H9 (cell line): ENCODE data around the gene MAST2. TPM values are rescaled to one million over a fixed set of nuclear protein-coding genes. Genes with fewer than 3 reads are reported as not detected.

Experiments used
- DNase-seq: peaks from one replicate; pipeline ENCODE4 v3.0.0-alpha.2; 2017
- H2AFZ ChIP-seq: one replicate; pipeline ENCODE4 v1.6.1; 2013; ENCODE audit warnings: mild to moderate bottlenecking, low read length, control low read depth, moderate library complexity
- H2AK5ac ChIP-seq: 2 replicates; pipeline ENCODE4 v1.6.1; 2013; ENCODE audit warnings: low read length, control low read depth, mixed read lengths; ENCODE audit not compliant: insufficient read length
- H2BK120ac ChIP-seq: one replicate; pipeline ENCODE4 v1.6.1; 2013; ENCODE audit warnings: low read depth, mild to moderate bottlenecking, low read length, control low read depth, inconsistent platforms; ENCODE audit not compliant: poor library complexity, severe bottlenecking
- H2BK12ac ChIP-seq: 2 replicates; pipeline ENCODE4 v1.6.1; 2013; ENCODE audit warnings: low read length, control low read depth, mixed read lengths, low read depth; ENCODE audit not compliant: insufficient read length
- H2BK15ac ChIP-seq: 2 replicates; pipeline ENCODE4 v1.6.1; 2013; ENCODE audit warnings: low read depth, low read length, control low read depth
- H2BK20ac ChIP-seq: one replicate; pipeline ENCODE4 v1.6.1; 2013; ENCODE audit warnings: low read depth, mild to moderate bottlenecking, low read length, control low read depth, inconsistent platforms; ENCODE audit not compliant: poor library complexity, severe bottlenecking
- H2BK5ac ChIP-seq: 2 replicates; pipeline ENCODE4 v1.6.1; 2013; ENCODE audit warnings: low read length, control low read depth, mixed read lengths; ENCODE audit not compliant: insufficient read length
- H3K14ac ChIP-seq: 2 replicates; pipeline ENCODE4 v1.6.1; 2013; ENCODE audit warnings: low read length, control low read depth; ENCODE audit not compliant: insufficient read depth
- H3K18ac ChIP-seq: 2 replicates; pipeline ENCODE4 v1.6.1; 2013; ENCODE audit warnings: low read depth, mild to moderate bottlenecking, mixed read lengths, low read length, control low read depth; ENCODE audit not compliant: insufficient read length
- H3K23ac ChIP-seq: 2 replicates; pipeline ENCODE4 v1.6.1; 2013; ENCODE audit warnings: low read length, control low read depth, mixed read lengths, low read depth; ENCODE audit not compliant: insufficient read length
- H3K23me2 ChIP-seq: 2 replicates; pipeline ENCODE4 v1.6.1; 2013; ENCODE audit warnings: low read depth, mild to moderate bottlenecking, mixed read lengths, low read length, control low read depth; ENCODE audit not compliant: insufficient read length, poor library complexity, severe bottlenecking
- H3K27ac ChIP-seq: 2 replicates; pipeline ENCODE4 v1.5.1; 2013; ENCODE audit warnings: low read length, control low read depth, mixed read lengths, low read depth; ENCODE audit not compliant: insufficient read length
- H3K27me3 ChIP-seq: 2 replicates; pipeline ENCODE4 v1.6.1; 2013; ENCODE audit warnings: low read length, control low read depth, inconsistent platforms; ENCODE audit not compliant: insufficient read depth
- H3K4ac ChIP-seq: 2 replicates; pipeline ENCODE4 v1.6.1; 2013; ENCODE audit warnings: low read depth, mild to moderate bottlenecking, control low read depth, inconsistent platforms, low read length, moderate library complexity
- H3K4me1 ChIP-seq: 2 replicates; pipeline ENCODE4 v1.6.1; 2013; ENCODE audit warnings: low read length, control low read depth, inconsistent platforms; ENCODE audit not compliant: insufficient read depth
- H3K4me2 ChIP-seq: 2 replicates; pipeline ENCODE4 v1.6.1; 2013; ENCODE audit warnings: low read length, control low read depth, mixed read lengths; ENCODE audit not compliant: insufficient read length, insufficient read depth
- H3K56ac ChIP-seq: 2 replicates; pipeline ENCODE4 v1.6.1; 2013; ENCODE audit warnings: low read depth, mild to moderate bottlenecking, mixed read lengths, low read length, control low read depth; ENCODE audit not compliant: insufficient read length
- H3K79me1 ChIP-seq: 2 replicates; pipeline ENCODE4 v1.6.1; 2013; ENCODE audit warnings: low read depth, mild to moderate bottlenecking, moderate library complexity, low read length, control low read depth, inconsistent platforms; ENCODE audit not compliant: insufficient read depth, poor library complexity, severe bottlenecking
- H3K79me2 ChIP-seq: 2 replicates; pipeline ENCODE4 v1.6.1; 2013; ENCODE audit warnings: low read length, control low read depth, inconsistent platforms; ENCODE audit not compliant: insufficient read depth
- H3K9ac ChIP-seq: 2 replicates; pipeline ENCODE4 v1.6.1; 2013; ENCODE audit warnings: low read length, control low read depth, mixed read lengths; ENCODE audit not compliant: insufficient read length; ENCODE audit errors: extremely low read depth
- H3K9me3 ChIP-seq: one replicate; pipeline ENCODE4 v1.6.1; 2013; ENCODE audit warnings: low read depth, low read length, inconsistent platforms; ENCODE audit not compliant: control insufficient read depth
- H3T11ph ChIP-seq: one replicate; pipeline ENCODE4 v1.6.1; 2013; ENCODE audit warnings: mild to moderate bottlenecking, low read length, control low read depth, inconsistent platforms
- H4K20me1 ChIP-seq: one replicate; pipeline ENCODE4 v1.6.1; 2013; ENCODE audit not compliant: control insufficient read depth, insufficient read length, insufficient read depth
- H4K5ac ChIP-seq: 2 replicates; pipeline ENCODE4 v1.6.1; 2013; ENCODE audit warnings: low read depth, mild to moderate bottlenecking, mixed read lengths, low read length, control low read depth; ENCODE audit not compliant: insufficient read length
- H4K8ac ChIP-seq: replicated peaks from 2 replicates; pipeline ENCODE4 v1.6.1; 2013; ENCODE audit warnings: low read length, control low read depth, mixed read lengths, low read depth; ENCODE audit not compliant: insufficient read length
- H4K91ac ChIP-seq: 2 replicates; pipeline ENCODE4 v1.6.1; 2013; ENCODE audit warnings: low read depth, mild to moderate bottlenecking, moderate library complexity, mixed read lengths, low read length, control low read depth; ENCODE audit not compliant: insufficient read length
- H3K27ac Mint-ChIP-seq, 3 experiments: 2 replicates in 2 of 3; 3 replicates in 1 of 3; pipeline ENCODE4 v1.8.0; 2020 to 2021; ENCODE audit warnings: mixed read lengths in 3 of 3, mild to moderate bottlenecking in 1 of 3, moderate library complexity in 1 of 3
- H3K27me3 Mint-ChIP-seq: 2 replicates; pipeline ENCODE4 v1.8.0; 2021; ENCODE audit warnings: low read depth, mild to moderate bottlenecking, moderate library complexity, mixed read lengths
- H3K36me3 Mint-ChIP-seq, 3 experiments: 2 replicates in 2 of 3; 3 replicates in 1 of 3; pipeline ENCODE4 v1.8.0; 2020 to 2021; ENCODE audit warnings: low read depth in 3 of 3, mixed read lengths in 3 of 3; ENCODE audit not compliant: insufficient read depth in 1 of 3
- H3K4me1 Mint-ChIP-seq, 2 experiments: 2 replicates each; pipeline ENCODE4 v1.8.0; 2020; ENCODE audit warnings: mixed read lengths in 2 of 2
- H3K4me3 Mint-ChIP-seq, 2 experiments: 2 replicates in 1 of 2; 3 replicates in 1 of 2; pipeline ENCODE4 v1.8.0; 2020 to 2021; ENCODE audit warnings: mild to moderate bottlenecking in 2 of 2, mixed read lengths in 2 of 2, moderate library complexity in 1 of 2
- H3K9me3 Mint-ChIP-seq, 2 experiments: 2 replicates in 1 of 2; 3 replicates in 1 of 2; pipeline ENCODE4 v1.8.0; 2020; ENCODE audit warnings: mild to moderate bottlenecking in 2 of 2, mixed read lengths in 2 of 2, moderate library complexity in 1 of 2
- CTCF ChIP-seq: fragments of 200-600 bp; sonication (generic); conservative IDR thresholded peaks from 3 replicates; pipeline ENCODE4 v1.8.0; 2021; ENCODE audit warnings: antibody characterized with exemption, mild to moderate bottlenecking
- WGBS: extraction: QIAGEN DNeasy Blood & Tissue Kit; methylation state at CpG from one replicate; pipeline ENCODE4 v1.1.7; 2013; ENCODE audit warnings: missing lambda C conversion rate, low lambda C conversion rate, mixed read lengths; ENCODE audit not compliant: insufficient read length; ENCODE audit errors: extremely low coverage; 5-methylcytosine and 5-hydroxymethylcytosine counted together
- total RNA-seq: library from RNA; stranded (reverse); gene quantifications from 2 replicates; pipeline ENCODE4 v1.2.1, GENCODE V29; 2021

Gene MAST2
- total RNA-seq, 1 experiment from 2014 or later: 28.8 TPM

GRCh38 chr1:45974541-45975269 lies 171.3 kb downstream of the MAST2 start:
- Histone ChIP-seq H2BK5ac (no peak overlapping the region), H3K23me2 (no peaks in the 10 kb centered on the region), H3K56ac (no peak overlapping the region), H2AFZ (no peak overlapping the region), H4K20me1 (no peaks in the 10 kb centered on the region), H3K14ac (no peak overlapping the region), H3K27me3 (no peaks in the 10 kb centered on the region), H3K79me2 (no peaks in the 10 kb centered on the region), H3K9ac (no peak overlapping the region), H3T11ph (no peak overlapping the region), H4K8ac (no peak overlapping the region), H2BK12ac (no peak overlapping the region), H3K27ac (no peak overlapping the region), H3K23ac (no peak overlapping the region), H3K79me1 (no peaks in the 10 kb centered on the region), H4K91ac (no peak overlapping the region), H2BK20ac (no peak overlapping the region), H2BK15ac (no peak overlapping the region), H3K18ac (no peak overlapping the region), H2AK5ac (no peak overlapping the region), H2BK120ac (no peak overlapping the region), H3K4ac (no peak overlapping the region), H3K9me3 (no peaks in the 10 kb centered on the region), H3K4me1 (no peaks in the 10 kb centered on the region), H3K4me2 (no peak overlapping the region), H4K5ac (no peak overlapping the region)
- no peak overlapping the region for H3K27ac Mint-ChIP-seq
- no peaks in the 10 kb centered on the region for H3K27me3 Mint-ChIP-seq
- DNase-seq: no peak
- H3K4me3 Mint-ChIP-seq: no peak overlapping the region
- WGBS: no CpG with 5 or more reads among the region's 1 CpG
- TF ChIP-seq CTCF: no peak
- H3K4me1 Mint-ChIP-seq: peaks cover 0 to 5% of the 10 kb centered on the region in 2 experiments; a peak in 1 of 4 replicates
- H3K9me3 Mint-ChIP-seq: no peaks in the 10 kb centered on the region; a peak in 1 of 5 replicates
- H3K36me3 Mint-ChIP-seq: peaks cover 5 to 16% (median 10%) of the 10 kb centered on the region in 3 experiments; a peak in 5 of 7 replicates
